Fibroblast of skin of right biceps (primary cell): Measurements from ENCODE around the gene MAGEA2B.
"Not testable (repeated sequence)": the region's sequence is repeated elsewhere in the genome, so short reads cannot be mapped to it uniquely, and the experiment has no call there.

Experiments used
- DNase-seq: peaks from one replicate; pipeline ENCODE4 v3.0.0-alpha.2; 2013

The MAGEA2B gene

GRCh38 chrX:152758918-152759317, 44.5 kb downstream of the MAGEA2B start, which contains the start of gene CSAG3:
TSS of gene CSAG3 (plus strand) at chrX:152759218.
- DNase-seq = not testable (repeated sequence)

- DNase-seq = not testable (repeated sequence)
Observed at GRCh38 chrX:152759544-152759943, 45.1 kb downstream of the MAGEA2B start.

DNA sequence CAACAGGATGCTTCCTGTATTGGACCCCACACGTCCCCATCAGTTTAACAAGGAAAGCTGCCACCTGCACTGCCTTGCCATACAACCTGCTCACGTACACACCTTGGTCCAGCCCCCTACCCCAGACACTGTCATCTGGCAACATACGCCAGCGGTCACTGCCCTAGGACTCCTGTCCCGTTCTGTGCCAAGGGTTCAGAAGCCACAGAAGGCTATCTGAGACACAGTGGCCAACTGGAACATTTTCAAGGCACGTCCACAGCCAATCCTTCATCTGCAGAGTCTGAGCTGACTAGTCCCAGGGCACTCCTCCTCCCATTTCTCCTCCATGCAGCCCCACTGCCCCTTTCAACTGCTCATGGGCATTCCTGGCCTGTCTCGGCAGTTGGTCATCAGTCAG, 47.2 kb downstream of the MAGEA2B start:
- not testable (repeated sequence) for DNase-seq

GRCh38 chrX:152766562-152766961, 52.1 kb downstream of the MAGEA2B start:
- DNase-seq = not testable (repeated sequence)
